ENCODE measurements around the gene BMP4. TPM values are rescaled to one million over a fixed set of nuclear protein-coding genes. Genes with fewer than 3 reads are reported as not detected.

The BMP4 gene
- total RNA-seq, 6 experiments from 2014 or later: 4.0 to 14.5 (median 4.4) TPM

DNA sequence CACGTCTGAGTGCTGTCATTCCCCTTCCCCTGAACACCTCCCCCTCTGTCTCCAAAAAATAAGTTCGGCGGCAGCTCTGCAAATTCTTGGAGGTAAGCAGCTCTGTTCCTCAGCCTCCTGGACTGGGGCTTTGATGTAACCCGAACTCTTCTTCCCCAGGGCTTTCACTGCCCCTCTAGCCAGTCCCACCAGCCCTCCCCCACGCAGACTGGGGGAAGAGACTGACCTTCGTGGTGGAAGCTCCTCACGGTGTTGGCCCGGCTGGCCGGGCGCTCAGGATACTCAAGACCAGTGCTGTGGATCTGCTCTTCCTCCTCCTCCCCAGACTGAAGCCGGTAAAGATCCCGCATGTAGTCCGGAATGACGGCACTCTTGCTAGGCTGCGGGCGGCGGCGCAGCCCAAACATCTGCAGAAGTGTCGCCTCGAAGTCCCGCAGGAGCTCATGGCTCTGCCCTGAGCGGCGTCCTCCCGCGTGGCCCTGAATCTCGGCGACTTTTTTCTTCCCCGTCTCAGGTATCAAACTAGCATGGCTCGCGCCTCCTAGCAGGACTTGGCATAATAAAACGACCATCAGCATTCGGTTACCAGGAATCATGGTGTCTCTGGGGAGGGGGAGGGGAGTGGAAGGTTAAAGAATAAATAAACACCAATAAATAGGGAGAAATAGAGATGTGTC lies 4.9 kb downstream of the BMP4 start:
- Mint-ChIP-seq H3K4me3 (peak overlapping the region; percentile 91), H3K4me1 (ENCODE audit: low read depth) (peaks cover 46% of the 10 kb centered on the region), H3K27me3 (ENCODE audit: insufficient read depth) (peaks cover 41% of the 10 kb centered on the region), H3K27ac (no peak overlapping the region), H3K9me3 (no peaks in the 10 kb centered on the region), H3K36me3 (ENCODE audit: low read depth) (peaks cover 12% of the 10 kb centered on the region; the same call in 1 of the 2 replicates)
- no peak for TF ChIP-seq CTCF (IDR thresholded peaks at IDR 0.05)
- no peak for DNase-seq

- peaks cover 38% of the 10 kb centered on the region for H3K27me3 Mint-ChIP-seq (ENCODE audit: insufficient read depth)
- no peaks in the 10 kb centered on the region for H3K9me3 Mint-ChIP-seq
- no peak overlapping the region for H3K27ac Mint-ChIP-seq
- no peak for DNase-seq
- H3K4me3 Mint-ChIP-seq: peak overlapping the region; percentile 91
- H3K36me3 Mint-ChIP-seq (ENCODE audit: low read depth): peaks cover 12% of the 10 kb centered on the region; the same call in 1 of the 2 replicates
- no peak for TF ChIP-seq CTCF (IDR thresholded peaks at IDR 0.05)
- peaks cover 45% of the 10 kb centered on the region for H3K4me1 Mint-ChIP-seq (ENCODE audit: low read depth)
Observed at GRCh38 chr14:53951243-53951626, 5.4 kb downstream of the BMP4 start.

- Mint-ChIP-seq H3K27me3 (ENCODE audit: insufficient read depth) (peaks cover 30% of the 10 kb centered on the region), H3K27ac (no peak overlapping the region), H3K36me3 (ENCODE audit: low read depth) (peaks cover 12% of the 10 kb centered on the region; the same call in 1 of the 2 replicates), H3K4me1 (ENCODE audit: low read depth) (peaks cover 35% of the 10 kb centered on the region), H3K9me3 (no peaks in the 10 kb centered on the region), H3K4me3 (no peak overlapping the region)
- TF ChIP-seq CTCF (IDR thresholded peaks at IDR 0.05): no peak
- no peak for DNase-seq
Observed at GRCh38 chr14:53950031-53950793, 6.4 kb downstream of the BMP4 start.

DNA sequence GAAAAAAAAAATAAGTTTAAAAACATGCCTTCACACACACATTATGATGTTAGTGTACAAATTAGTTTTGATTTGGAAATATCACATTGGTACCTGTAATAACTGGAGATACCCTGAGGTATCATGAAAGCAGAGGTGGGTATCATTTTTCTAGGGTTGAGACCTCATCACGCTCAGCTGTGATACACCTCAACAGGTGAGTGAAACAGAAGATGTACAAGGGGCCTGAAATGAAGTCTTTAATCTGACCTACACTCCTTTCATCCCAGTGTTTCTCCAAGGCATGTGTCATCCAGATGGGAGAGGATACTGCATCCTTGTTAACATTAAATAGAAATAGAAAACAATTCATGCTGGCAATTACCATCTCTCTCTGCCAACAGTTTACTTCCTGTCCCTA lies 7.4 kb downstream of the BMP4 start:
- TF ChIP-seq CTCF (IDR thresholded peaks at IDR 0.05): no peak
- peaks cover 23% of the 10 kb centered on the region for H3K27me3 Mint-ChIP-seq (ENCODE audit: insufficient read depth)
- H3K36me3 Mint-ChIP-seq (ENCODE audit: low read depth): peaks cover 12% of the 10 kb centered on the region; the same call in 1 of the 2 replicates
- H3K4me3 Mint-ChIP-seq: no peak overlapping the region
- no peak overlapping the region for H3K27ac Mint-ChIP-seq
- DNase-seq: no peak
- H3K4me1 Mint-ChIP-seq (ENCODE audit: low read depth): peaks cover 25% of the 10 kb centered on the region
- no peaks in the 10 kb centered on the region for H3K9me3 Mint-ChIP-seq

GRCh38 chr14:53948205-53948884 lies 8.3 kb downstream of the BMP4 start:
- no peak overlapping the region for H3K4me3 Mint-ChIP-seq
- peaks cover 22% of the 10 kb centered on the region for H3K4me1 Mint-ChIP-seq (ENCODE audit: low read depth)
- no peak overlapping the region for H3K27ac Mint-ChIP-seq
- no peaks in the 10 kb centered on the region for H3K9me3 Mint-ChIP-seq
- H3K36me3 Mint-ChIP-seq (ENCODE audit: low read depth): peaks cover 12% of the 10 kb centered on the region; the same call in 1 of the 2 replicates
- no peak for TF ChIP-seq CTCF (IDR thresholded peaks at IDR 0.05)
- no peak for DNase-seq
- peaks cover 19% of the 10 kb centered on the region for H3K27me3 Mint-ChIP-seq (ENCODE audit: insufficient read depth)
